ENCODE results near the gene LRRC71. TPM values are rescaled to one million over a fixed set of nuclear protein-coding genes. Genes with fewer than 3 reads are reported as not detected.

Gene LRRC71
- total and polyA plus RNA-seq, 2 donors (not counting 1 experiment from before 2014, with no cell fraction given): not detected

- WGBS (ENCODE audit: insufficient coverage): 77% methylated on average over 3 of the region's 4 CpGs
- Histone ChIP-seq H3K36me3 (replicated peaks in 1 of 2; ENCODE audit: control extremely low read depth in 1 of 2, control insufficient read depth in 1 of 2, extremely low read depth in 1 of 2, insufficient read depth in 2 of 2, low read length in 1 of 2) (no peaks in the 10 kb centered on the region), H3K4me2 (replicated peaks; ENCODE audit: low read depth, low read length, poor library complexity, severe bottlenecking) (no peak overlapping the region), H2AFZ (ENCODE audit: insufficient read depth, low read depth, low read length, poor library complexity, severe bottlenecking) (no peak overlapping the region), H3K27me3 (replicated peaks in 1 of 4; ENCODE audit: control extremely low read depth in 1 of 4, control insufficient read depth in 3 of 4, insufficient read depth in 4 of 4, low read length in 3 of 4) (peaks cover 0 to 67% (median 24%) of the 10 kb centered on the region in 4 experiments), H3K9ac (ENCODE audit: low read length) (no peak overlapping the region), H4K20me1 (ENCODE audit: control insufficient read depth, insufficient read depth, low read length, poor library complexity, severe bottlenecking) (no peaks in the 10 kb centered on the region), H3K27ac (ENCODE audit: low read length in 2 of 2) (no peak overlapping the region), H3K9me3 (ENCODE audit: control extremely low read depth in 1 of 3, control insufficient read depth in 2 of 3, insufficient read depth in 1 of 3, low read length in 2 of 3) (peaks cover 0 to 14% (median 0%) of the 10 kb centered on the region in 3 donors), H3K4me1 (ENCODE audit: control insufficient read depth in 2 of 2, insufficient read depth in 2 of 2, low read length in 2 of 2) (peaks cover 21 to 24% of the 10 kb centered on the region in 2 donors), H3K79me2 (ENCODE audit: control insufficient read depth, insufficient read depth, low read length) (no peaks in the 10 kb centered on the region), H3K4me3 (ENCODE audit: control extremely low read depth in 1 of 5, extremely low read depth in 1 of 5, insufficient read depth in 1 of 5, low read depth in 2 of 5, low read length in 4 of 5) (no peak overlapping the region)
- POLR2A ChIA-PET: no interaction called here
- Mint-ChIP-seq H3K4me3 (no peak overlapping the region), H3K9me3 (ENCODE audit: insufficient read depth) (no peaks in the 10 kb centered on the region), H3K27me3 (peaks cover 71% of the 10 kb centered on the region), H3K4me1 (peaks cover 11% of the 10 kb centered on the region), H3K27ac (no peak overlapping the region)
- no peak for DNase-seq
- CTCF ChIA-PET: no interaction called here
- intact Hi-C loops (cut with micrococcal nuclease): no loop called here
- no peak for ATAC-seq (ENCODE audit: low read depth)
- no peak for TF ChIP-seq EZH2 (IDR thresholded peaks at IDR 0.05; ENCODE audit: borderline replicate concordance, insufficient read depth, low read depth, low read length, poor library complexity, severe bottlenecking)
- no peak for TF ChIP-seq CTCF (IDR thresholded peaks at IDR 0.05)
These were observed 25.0 kb upstream of the LRRC71 start for GRCh38 chr1:156895455-156895812.

- no peak for ATAC-seq (ENCODE audit: low read depth)
- H3K4me2 ChIP-seq (replicated peaks; ENCODE audit: low read depth, low read length, poor library complexity, severe bottlenecking): no peak overlapping the region
- WGBS (ENCODE audit: insufficient coverage): 93% methylated on average over 6 of the region's 6 CpGs
These were observed 24.5 kb upstream of the LRRC71 start for GRCh38 chr1:156895927-156896326.

More at GRCh38 chr1:156895927-156896326, 24.5 kb upstream of the LRRC71 start:
- H4K20me1 ChIP-seq (ENCODE audit: control insufficient read depth, insufficient read depth, low read length, poor library complexity, severe bottlenecking): no peaks in the 10 kb centered on the region
- no peak overlapping the region for H3K9ac ChIP-seq (ENCODE audit: low read length)
- no peaks in the 10 kb centered on the region for H3K36me3 ChIP-seq (replicated peaks in 1 of 2; ENCODE audit: control extremely low read depth in 1 of 2, control insufficient read depth in 1 of 2, extremely low read depth in 1 of 2, insufficient read depth in 2 of 2, low read length in 1 of 2)
- Mint-ChIP-seq H3K4me3 (no peak overlapping the region), H3K27me3 (peaks cover 72% of the 10 kb centered on the region), H3K4me1 (peaks cover 11% of the 10 kb centered on the region), H3K9me3 (ENCODE audit: insufficient read depth) (no peaks in the 10 kb centered on the region), H3K27ac (no peak overlapping the region)
- POLR2A ChIA-PET: no interaction called here
- H2AFZ ChIP-seq (ENCODE audit: insufficient read depth, low read depth, low read length, poor library complexity, severe bottlenecking): no peak overlapping the region
- no peaks in the 10 kb centered on the region for H3K79me2 ChIP-seq (ENCODE audit: control insufficient read depth, insufficient read depth, low read length)
- peaks cover 0 to 64% (median 23%) of the 10 kb centered on the region in 4 experiments for H3K27me3 ChIP-seq (replicated peaks in 1 of 4; ENCODE audit: control extremely low read depth in 1 of 4, control insufficient read depth in 3 of 4, insufficient read depth in 4 of 4, low read length in 3 of 4)
- CTCF ChIA-PET: no interaction called here
- H3K4me1 ChIP-seq (ENCODE audit: control insufficient read depth in 2 of 2, insufficient read depth in 2 of 2, low read length in 2 of 2): peaks cover 21 to 24% of the 10 kb centered on the region in 2 donors
- peaks cover 0 to 14% (median 0%) of the 10 kb centered on the region in 3 donors for H3K9me3 ChIP-seq (ENCODE audit: control extremely low read depth in 1 of 3, control insufficient read depth in 2 of 3, insufficient read depth in 1 of 3, low read length in 2 of 3)
- DNase-seq: no peak
- H3K27ac ChIP-seq (ENCODE audit: low read length in 2 of 2): no peak overlapping the region
- H3K4me3 ChIP-seq (ENCODE audit: control extremely low read depth in 1 of 5, extremely low read depth in 1 of 5, insufficient read depth in 1 of 5, low read depth in 2 of 5, low read length in 4 of 5): no peak overlapping the region
- TF ChIP-seq CTCF (IDR thresholded peaks at IDR 0.05) (no peak), EZH2 (IDR thresholded peaks at IDR 0.05; ENCODE audit: borderline replicate concordance, insufficient read depth, low read depth, low read length, poor library complexity, severe bottlenecking) (no peak)
- intact Hi-C loops (cut with micrococcal nuclease): no loop called here
